OCI-LY1 (cell line): ENCODE data around the gene DMD.

Experiments
- H2AFZ ChIP-seq: fragments of 200-600 bp; sonication (generic), shearing (Covaris generic); 2 replicates; pipeline ENCODE4 v1.6.0; 2014; ENCODE audit warnings: antibody characterized with exemption, mild to moderate bottlenecking, low read length
- H3F3A ChIP-seq: fragments of 200-600 bp; sonication (generic), shearing (Covaris generic); 2 replicates; pipeline ENCODE4 v1.6.0; 2014; ENCODE audit warnings: mild to moderate bottlenecking, antibody characterized with exemption, low read length, moderate library complexity; ENCODE audit not compliant: insufficient read depth
- H3K27ac ChIP-seq: fragments of 200-600 bp; sonication (generic); 2 replicates; pipeline ENCODE4 v1.5.1; 2014; ENCODE audit warnings: low read length, mixed run types, mild to moderate bottlenecking, low read depth; ENCODE audit not compliant: poor library complexity, severe bottlenecking
- H3K27me3 ChIP-seq: fragments of 200-600 bp; sonication (generic); 2 replicates; pipeline ENCODE4 v1.6.0; 2014; ENCODE audit warnings: antibody characterized with exemption, mild to moderate bottlenecking, low read length, moderate library complexity; ENCODE audit not compliant: insufficient read depth
- H3K36me3 ChIP-seq: fragments of 200-600 bp; sonication (generic); 2 replicates; pipeline ENCODE4 v1.6.1; 2014; ENCODE audit warnings: mild to moderate bottlenecking, antibody characterized with exemption, low read length, moderate library complexity, mixed read lengths; ENCODE audit not compliant: insufficient read depth
- H3K4me1 ChIP-seq: fragments of 200-600 bp; sonication (generic); 2 replicates; pipeline ENCODE4 v1.5.1; 2014; ENCODE audit warnings: mild to moderate bottlenecking, low read length, moderate library complexity; ENCODE audit not compliant: insufficient read depth, severe bottlenecking
- H3K4me2 ChIP-seq: fragments of 200-600 bp; sonication (generic), shearing (Covaris generic); 2 replicates; pipeline ENCODE4 v1.6.1; 2014; ENCODE audit warnings: low read length
- H3K4me3 ChIP-seq: fragments of 200-600 bp; sonication (generic); 2 replicates; pipeline ENCODE4 v1.5.1; 2014; ENCODE audit warnings: low read length, low read depth, mild to moderate bottlenecking, mixed read lengths; ENCODE audit not compliant: poor library complexity, severe bottlenecking
- H3K79me2 ChIP-seq: fragments of 200-600 bp; shearing (Covaris generic); 2 replicates; pipeline ENCODE4 v1.6.1; 2016; ENCODE audit warnings: mixed run types, low read length, mixed read lengths; ENCODE audit not compliant: insufficient read depth
- H3K9ac ChIP-seq: fragments of 200-600 bp; sonication (generic), shearing (Covaris generic); 2 replicates; pipeline ENCODE4 v1.6.1; 2014; ENCODE audit warnings: mild to moderate bottlenecking, low read length, mixed read lengths
- H3K9me2 ChIP-seq: fragments of 200-600 bp; sonication (generic), shearing (Covaris generic); 2 replicates; pipeline ENCODE4 v1.6.1; 2014; ENCODE audit warnings: low read depth, mild to moderate bottlenecking, low read length, mixed read lengths
- H3K9me3 ChIP-seq: fragments of 200-600 bp; shearing (Covaris generic); 2 replicates; pipeline ENCODE4 v1.6.1; 2014; ENCODE audit warnings: low read length, mixed read lengths
- H4K20me1 ChIP-seq: fragments of 200-600 bp; sonication (generic), shearing (Covaris generic); 2 replicates; pipeline ENCODE4 v1.6.0; 2016; ENCODE audit warnings: mild to moderate bottlenecking, low read length; ENCODE audit not compliant: insufficient read depth
- CTCF ChIP-seq: fragments of 200-600 bp; sonication (generic), shearing (Covaris generic); IDR thresholded peaks from 2 replicates; pipeline ENCODE4 v1.5.1; 2017; ENCODE audit warnings: mild to moderate bottlenecking, antibody characterized with exemption, low read length, moderate library complexity, mixed read lengths
- EZH2 ChIP-seq: fragments of 200-600 bp; sonication (generic), shearing (Covaris generic); IDR thresholded peaks from 2 replicates; pipeline ENCODE4 v1.8.0; 2017; ENCODE audit warnings: borderline replicate concordance, mixed run types, mild to moderate bottlenecking, antibody characterized with exemption, low read length, moderate library complexity, mixed read lengths

Gene DMD

GRCh38 chrX:33128048-33128805 lies 83.1 kb downstream of the DMD start:
- Histone ChIP-seq H3K27me3 (no peaks in the 10 kb centered on the region), H3K79me2 (peaks cover 11% of the 10 kb centered on the region; the same call in 1 of the 2 replicates), H3K9ac (peak overlapping the region; percentile 96), H3F3A (peaks cover 5% of the 10 kb centered on the region; the same call in 1 of the 2 replicates), H3K4me1 (peaks cover 78% of the 10 kb centered on the region), H2AFZ (no peak overlapping the region), H3K9me3 (no peaks in the 10 kb centered on the region), H4K20me1 (no peaks in the 10 kb centered on the region), H3K4me3 (peak overlapping the region; percentile 65), H3K36me3 (peaks cover 12% of the 10 kb centered on the region), H3K9me2 (no peaks in the 10 kb centered on the region), H3K4me2 (peak overlapping the region; percentile 76), H3K27ac (peak overlapping the region; percentile 100)
- TF ChIP-seq EZH2, result no peak
- no peak for TF ChIP-seq CTCF

- Histone ChIP-seq H3K4me2 (peak overlapping the region; percentile 76), H3K4me1 (peaks cover 67% of the 10 kb centered on the region), H4K20me1 (no peaks in the 10 kb centered on the region), H3F3A (peaks cover 5% of the 10 kb centered on the region; the same call in 1 of the 2 replicates), H3K36me3 (peaks cover 22% of the 10 kb centered on the region), H3K9me2 (no peaks in the 10 kb centered on the region), H3K79me2 (peaks cover 11% of the 10 kb centered on the region; the same call in 1 of the 2 replicates), H3K9me3 (no peaks in the 10 kb centered on the region), H3K4me3 (peak overlapping the region; percentile 65), H3K9ac (peak overlapping the region; percentile 96), H3K27me3 (no peaks in the 10 kb centered on the region), H2AFZ (no peak overlapping the region), H3K27ac (peak overlapping the region; percentile 100)
- TF ChIP-seq EZH2 (no peak), CTCF (no peak)
These were observed 84.9 kb downstream of the DMD start for GRCh38 chrX:33126469-33126868.

GRCh38 chrX:33109858-33110257 lies 101.5 kb downstream of the DMD start:
- no peaks in the 10 kb centered on the region for H4K20me1 ChIP-seq
- H2AFZ ChIP-seq, result no peak overlapping the region
- TF ChIP-seq CTCF, result no peak
- TF ChIP-seq EZH2, result no peak
- H3K27me3 ChIP-seq, result no peaks in the 10 kb centered on the region
- no peaks in the 10 kb centered on the region for H3F3A ChIP-seq
- H3K4me2 ChIP-seq, result peak overlapping the region; percentile 58
- no peaks in the 10 kb centered on the region for H3K36me3 ChIP-seq
- H3K4me3 ChIP-seq, result peak overlapping the region; percentile 12
- H3K27ac ChIP-seq, result peak overlapping the region; percentile 95
- H3K4me1 ChIP-seq, result peaks cover 67% of the 10 kb centered on the region
- H3K9ac ChIP-seq, result peak overlapping the region; percentile 61; the same call in 1 of the 2 replicates
- H3K9me3 ChIP-seq, result no peaks in the 10 kb centered on the region
- no peaks in the 10 kb centered on the region for H3K9me2 ChIP-seq
- H3K79me2 ChIP-seq, result no peaks in the 10 kb centered on the region
